ENCODE measurements around the gene C1orf198. TPM values are rescaled to one million over a fixed set of nuclear protein-coding genes. Genes with fewer than 3 reads are reported as not detected.
"Not testable (repeated sequence)": the region's sequence is repeated elsewhere in the genome, so short reads cannot be mapped to it uniquely, and the experiment has no call there.

The C1orf198 gene
- polyA plus RNA-seq, 4 donors, result 85.6 to 102 (median 87.2) TPM

DNA sequence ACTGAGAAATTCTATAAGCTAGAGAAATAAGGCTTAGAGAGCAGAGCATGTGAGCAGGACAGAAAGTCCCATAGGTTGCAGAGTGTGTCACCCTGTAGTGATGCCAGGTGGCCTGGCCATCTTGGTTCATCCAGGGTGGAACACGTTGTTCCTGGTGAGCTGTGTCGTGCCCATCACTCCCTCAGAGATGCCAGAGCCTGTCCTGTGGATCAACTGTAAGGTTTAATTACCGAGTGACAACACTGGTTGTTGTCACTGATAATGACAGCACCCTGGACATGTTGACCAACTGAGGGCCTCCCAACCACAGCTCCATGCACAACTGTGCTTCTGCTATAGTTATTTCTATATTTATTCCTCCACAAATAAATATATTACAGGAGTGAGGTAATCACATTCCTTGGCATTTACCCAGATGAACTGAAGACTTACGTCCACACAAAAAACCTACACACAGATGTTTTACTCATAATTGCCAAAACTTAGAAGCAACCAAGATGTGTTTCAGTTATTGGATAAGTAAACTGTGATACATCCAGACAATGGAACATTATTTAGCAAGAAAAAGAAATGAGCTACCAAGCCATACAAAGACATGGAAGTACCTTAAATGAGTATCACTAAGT is 6.2 kb downstream of the C1orf198 start:
- no peak for DNase-seq (ENCODE audit: low read depth in 4 of 4, low spot score in 2 of 4)

- no peak for DNase-seq (ENCODE audit: low read depth in 4 of 4, low spot score in 2 of 4)
Measured at GRCh38 chr1:230861489-230861888, 6.8 kb downstream of the C1orf198 start.

DNA sequence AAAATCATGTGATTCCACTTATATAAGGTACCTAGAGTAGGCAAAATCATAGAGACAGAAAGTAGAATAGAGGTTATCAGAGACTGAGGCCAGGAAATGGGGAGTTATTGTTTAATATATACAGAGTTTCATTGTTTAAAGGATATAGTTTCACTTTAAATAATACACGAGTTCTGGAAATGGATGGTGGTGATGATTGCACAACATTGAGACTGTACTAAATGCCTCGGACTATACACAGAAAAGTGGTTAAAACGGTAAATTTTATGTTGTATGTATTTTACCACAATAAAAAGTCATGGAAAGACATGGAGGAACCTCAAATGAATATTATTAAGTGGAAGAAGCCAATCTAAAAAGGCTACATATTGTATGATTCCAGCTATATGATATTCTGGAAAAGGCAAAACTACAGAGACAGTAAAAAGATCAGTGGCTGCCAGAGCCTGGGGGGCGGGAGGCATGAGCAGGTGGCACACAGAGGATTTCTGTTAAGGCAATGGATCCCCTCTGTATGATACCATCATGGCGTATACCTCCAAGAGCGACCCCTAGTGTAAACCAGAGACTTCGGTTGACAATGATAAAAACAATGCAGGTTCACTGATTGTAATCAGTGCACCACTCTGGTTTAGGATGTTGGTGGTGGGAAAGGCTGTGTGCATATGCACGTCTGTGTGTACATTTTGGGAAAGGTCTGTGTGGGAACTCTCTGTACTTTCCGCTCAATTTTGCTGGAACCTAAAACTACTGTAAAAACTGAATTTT is 7.5 kb downstream of the C1orf198 start:
- DNase-seq (ENCODE audit: low read depth in 4 of 4, low spot score in 2 of 4), result no peak

DNA sequence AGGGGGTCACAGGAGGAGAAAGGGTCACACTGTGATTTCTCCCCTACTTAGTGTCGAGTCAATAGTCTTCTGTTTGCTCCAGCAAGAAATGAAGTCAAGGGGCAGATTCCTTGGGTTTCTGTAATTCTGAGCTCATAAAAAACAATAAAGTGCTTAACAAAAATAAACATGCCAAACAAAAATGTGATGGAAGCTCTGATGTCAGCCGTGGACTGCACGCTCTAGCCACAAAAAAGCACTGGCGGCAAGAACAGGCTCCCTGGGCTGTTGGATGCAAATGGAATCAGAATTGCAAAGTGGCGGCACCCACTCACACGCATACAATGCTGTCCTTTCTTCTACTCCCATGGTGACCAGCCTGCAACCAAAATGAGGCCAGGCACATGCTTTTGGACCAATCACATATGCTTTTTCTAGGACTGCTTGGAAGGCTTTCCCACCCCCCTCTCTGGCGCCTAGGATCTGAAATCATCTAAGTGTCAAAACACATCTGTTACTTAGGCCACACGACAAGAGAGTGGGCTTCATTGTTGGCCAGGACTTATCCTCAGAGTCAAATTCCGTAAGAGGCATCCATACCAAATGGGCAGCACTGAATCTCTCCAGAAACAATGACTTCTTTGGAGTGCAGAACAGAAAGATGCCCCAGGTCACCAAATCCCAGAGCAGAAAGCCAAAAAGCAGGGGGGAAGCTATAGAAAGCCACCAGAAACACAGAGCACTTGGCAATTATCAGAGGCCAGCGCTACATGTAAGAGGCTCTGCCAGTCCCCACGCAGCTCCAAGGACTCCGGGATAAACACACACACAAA is 9.2 kb downstream of the C1orf198 start:
- DNase-seq (ENCODE audit: low read depth in 4 of 4, low spot score in 2 of 4), result peak in 1 of 4 donors; percentile 29

GRCh38 chr1:230858236-230858820 is 10.0 kb downstream of the C1orf198 start:
- DNase-seq (ENCODE audit: low read depth in 4 of 4, low spot score in 2 of 4), result no peak

DNA sequence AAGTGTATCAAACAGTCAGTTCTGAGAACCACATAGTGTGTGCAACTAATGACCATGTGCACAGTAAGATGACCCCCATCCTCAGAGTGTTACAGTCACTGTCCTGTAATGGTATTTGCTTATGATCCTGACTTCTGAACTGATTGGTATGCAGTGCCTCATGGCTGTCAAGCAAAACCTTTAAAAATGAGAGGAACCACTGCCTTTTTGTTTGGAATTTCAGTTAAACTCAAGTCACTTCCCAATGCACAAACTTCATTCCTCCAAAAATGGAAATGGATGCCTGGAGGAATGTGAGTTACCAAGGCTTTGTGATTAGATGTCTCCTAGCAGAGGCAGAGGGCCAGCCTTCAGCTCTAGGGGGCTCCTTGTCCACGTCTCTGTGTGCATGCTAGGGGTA is 10.5 kb downstream of the C1orf198 start:
- DNase-seq (ENCODE audit: low read depth in 4 of 4, low spot score in 2 of 4), result no peak

DNA sequence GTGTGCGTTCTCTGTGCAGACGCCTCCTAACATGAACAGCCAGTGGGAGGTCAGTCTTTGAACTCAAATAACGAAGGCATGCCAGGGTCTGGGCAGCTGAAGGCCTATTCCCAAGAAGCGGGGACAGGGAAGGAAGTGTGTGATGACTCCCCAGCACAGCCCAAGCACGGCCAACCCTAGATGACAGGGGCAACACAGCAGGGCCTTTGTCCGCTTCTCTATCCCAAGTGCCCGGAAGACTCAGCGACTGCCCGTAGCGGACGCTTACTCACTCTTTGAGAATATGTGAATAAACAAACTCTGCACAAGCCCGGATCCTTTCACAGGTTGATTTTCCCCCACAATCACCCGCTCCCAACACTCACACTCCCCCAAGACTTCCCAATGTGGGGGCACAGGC is 11.2 kb downstream of the C1orf198 start:
- no peak for DNase-seq (ENCODE audit: low read depth in 4 of 4, low spot score in 2 of 4)

DNA sequence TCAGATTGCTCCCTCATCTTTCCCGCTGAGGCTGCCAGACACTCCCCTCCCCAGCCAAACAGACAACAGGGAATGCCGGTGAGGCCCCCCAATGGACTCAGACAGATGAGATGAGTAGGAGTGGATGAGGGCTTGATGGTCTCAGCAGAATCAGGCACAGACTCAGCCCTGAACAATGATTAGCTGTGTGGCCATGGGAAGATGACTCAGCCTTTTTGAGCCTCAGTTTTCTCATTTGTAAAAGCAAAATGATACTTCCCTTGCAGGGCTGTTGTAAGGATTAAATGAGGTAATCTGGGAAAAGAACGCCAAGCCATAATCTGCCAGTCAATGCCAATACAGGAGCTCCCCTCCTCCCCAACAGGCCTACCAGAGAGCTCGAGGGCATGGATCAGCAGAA is 12.4 kb downstream of the C1orf198 start:
- no peak for DNase-seq (ENCODE audit: low read depth in 4 of 4, low spot score in 2 of 4)

DNA sequence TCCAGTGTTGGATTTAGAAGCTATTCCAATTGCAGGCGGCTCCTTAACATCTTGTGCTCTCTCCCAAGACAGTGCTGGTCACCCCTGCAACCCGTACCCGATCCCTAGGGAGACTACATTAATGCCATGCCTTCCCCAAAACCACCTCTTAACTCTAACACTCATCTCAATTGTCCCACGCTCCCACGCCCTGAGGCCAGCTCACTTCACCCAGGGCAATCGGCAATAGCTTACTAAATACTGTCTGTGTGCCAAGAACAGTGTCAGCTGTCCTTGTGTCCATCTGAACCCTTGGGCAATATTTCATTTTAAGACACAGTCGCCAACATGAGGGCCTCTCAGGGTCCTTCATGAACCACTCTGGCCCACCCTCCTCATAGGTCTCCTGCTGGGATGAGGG is 13.9 kb downstream of the C1orf198 start:
- no peak for DNase-seq (ENCODE audit: low read depth in 4 of 4, low spot score in 2 of 4)

- no peak for DNase-seq (ENCODE audit: low read depth in 4 of 4, low spot score in 2 of 4)
Measured at GRCh38 chr1:230853731-230854130, 14.6 kb downstream of the C1orf198 start.

- DNase-seq (ENCODE audit: low read depth in 4 of 4, low spot score in 2 of 4), result no peak
Measured at GRCh38 chr1:230852959-230853358, 15.4 kb downstream of the C1orf198 start.

DNA sequence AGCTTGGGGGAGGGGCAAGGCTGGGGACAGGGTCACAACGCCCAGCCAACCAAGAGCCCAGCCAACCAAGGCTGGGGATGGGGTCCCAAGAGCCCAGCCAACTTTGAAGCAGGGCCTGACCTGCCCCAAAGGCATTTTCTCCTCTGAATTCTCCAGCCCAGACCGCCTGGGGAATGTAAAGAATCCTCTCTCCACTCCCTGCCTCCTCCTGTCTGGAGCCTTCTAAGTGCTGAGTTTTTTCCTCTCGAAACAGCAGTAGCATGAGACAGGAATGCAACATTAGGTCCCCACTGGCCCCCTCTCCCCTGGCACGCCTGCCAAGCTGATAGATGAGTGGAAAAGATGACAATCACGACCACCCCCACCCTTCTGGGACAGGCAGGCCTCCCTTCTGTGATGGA is 17.0 kb downstream of the C1orf198 start:
- no peak for DNase-seq (ENCODE audit: low read depth in 4 of 4, low spot score in 2 of 4)

GRCh38 chr1:230850547-230850946 is 17.8 kb downstream of the C1orf198 start:
- DNase-seq (ENCODE audit: low read depth in 4 of 4, low spot score in 2 of 4), result no peak

DNA sequence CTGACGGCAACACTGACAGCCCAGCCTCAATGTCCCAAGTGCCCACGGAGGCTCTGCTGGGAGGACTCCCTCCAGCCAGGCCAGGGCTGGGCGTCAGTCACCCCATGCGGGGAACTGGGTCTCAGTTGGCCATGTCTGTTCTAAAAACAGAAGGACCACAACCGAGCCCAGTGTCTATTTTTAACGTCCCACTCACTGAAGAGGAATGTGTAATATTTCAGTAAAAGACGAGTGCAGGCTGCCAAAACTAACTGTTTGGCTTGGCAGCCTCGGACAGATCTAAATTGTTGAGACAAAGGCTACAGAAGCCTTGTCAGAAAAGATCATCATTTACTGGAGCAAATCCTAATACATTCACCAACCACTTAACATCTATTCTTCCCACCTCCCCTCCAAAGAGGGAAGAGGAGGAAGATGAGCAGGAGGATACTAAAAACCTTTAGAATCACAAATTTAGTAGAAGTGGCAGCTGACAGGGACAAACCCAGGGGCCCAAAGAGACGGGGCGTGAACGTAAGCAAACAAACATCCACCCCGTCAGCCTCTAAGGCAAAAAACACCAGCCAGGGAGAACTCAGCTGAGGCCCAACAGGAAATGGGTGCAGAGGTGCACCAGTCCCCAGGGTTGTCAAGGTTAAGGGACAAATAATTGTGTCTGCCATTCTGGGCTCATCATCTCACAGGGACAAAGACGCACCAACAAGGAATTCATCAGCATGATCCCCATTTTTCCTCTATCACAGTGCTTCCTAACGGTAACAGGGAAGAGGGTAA is 18.7 kb downstream of the C1orf198 start:
- DNase-seq (ENCODE audit: low read depth in 4 of 4, low spot score in 2 of 4), result peak in 1 of 4 donors; percentile 82

- no peak for DNase-seq (ENCODE audit: low read depth in 4 of 4, low spot score in 2 of 4)
Measured at GRCh38 chr1:230848235-230848634, 20.1 kb downstream of the C1orf198 start.

DNA sequence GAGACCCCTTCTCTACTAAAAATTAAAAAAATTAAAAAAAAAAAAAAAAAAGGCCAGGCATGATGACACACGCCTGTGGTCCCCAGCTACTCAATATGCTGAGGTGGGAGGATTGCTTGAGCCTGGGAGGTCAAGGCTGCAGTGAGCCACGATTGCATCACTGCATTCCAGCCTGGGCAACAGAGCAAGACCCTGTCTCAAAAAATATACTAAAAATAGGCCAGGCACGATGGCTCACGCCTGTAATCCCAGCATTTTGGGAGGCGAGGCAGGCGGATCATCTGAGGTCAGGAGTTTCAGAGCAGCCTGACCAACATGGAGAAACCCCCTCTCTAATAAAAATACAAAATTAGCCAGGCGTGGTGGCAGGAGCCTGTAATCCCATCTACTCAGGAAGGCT is 23.1 kb downstream of the C1orf198 start:
- not testable (repeated sequence) for DNase-seq (ENCODE audit: low read depth in 4 of 4, low spot score in 2 of 4)

DNA sequence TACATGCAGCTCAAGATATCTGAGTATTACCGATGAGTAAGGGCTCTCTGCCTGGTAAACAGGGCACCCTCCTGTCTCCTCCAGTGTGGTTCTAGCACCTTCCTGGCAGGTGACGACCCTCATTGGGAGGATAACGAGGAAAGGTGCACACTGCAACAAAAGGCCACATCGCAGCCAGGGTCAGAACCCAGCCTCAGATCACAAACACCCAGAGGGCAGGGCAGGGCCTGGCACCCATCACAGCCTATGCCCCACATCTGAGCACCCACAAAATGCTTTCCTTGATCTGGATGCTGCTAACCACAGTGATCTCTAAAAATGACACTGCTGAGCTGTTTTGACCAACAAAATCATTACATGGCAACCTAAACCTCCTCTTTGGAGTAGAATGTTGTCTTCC is 23.8 kb downstream of the C1orf198 start:
- no peak for DNase-seq (ENCODE audit: low read depth in 4 of 4, low spot score in 2 of 4)

DNA sequence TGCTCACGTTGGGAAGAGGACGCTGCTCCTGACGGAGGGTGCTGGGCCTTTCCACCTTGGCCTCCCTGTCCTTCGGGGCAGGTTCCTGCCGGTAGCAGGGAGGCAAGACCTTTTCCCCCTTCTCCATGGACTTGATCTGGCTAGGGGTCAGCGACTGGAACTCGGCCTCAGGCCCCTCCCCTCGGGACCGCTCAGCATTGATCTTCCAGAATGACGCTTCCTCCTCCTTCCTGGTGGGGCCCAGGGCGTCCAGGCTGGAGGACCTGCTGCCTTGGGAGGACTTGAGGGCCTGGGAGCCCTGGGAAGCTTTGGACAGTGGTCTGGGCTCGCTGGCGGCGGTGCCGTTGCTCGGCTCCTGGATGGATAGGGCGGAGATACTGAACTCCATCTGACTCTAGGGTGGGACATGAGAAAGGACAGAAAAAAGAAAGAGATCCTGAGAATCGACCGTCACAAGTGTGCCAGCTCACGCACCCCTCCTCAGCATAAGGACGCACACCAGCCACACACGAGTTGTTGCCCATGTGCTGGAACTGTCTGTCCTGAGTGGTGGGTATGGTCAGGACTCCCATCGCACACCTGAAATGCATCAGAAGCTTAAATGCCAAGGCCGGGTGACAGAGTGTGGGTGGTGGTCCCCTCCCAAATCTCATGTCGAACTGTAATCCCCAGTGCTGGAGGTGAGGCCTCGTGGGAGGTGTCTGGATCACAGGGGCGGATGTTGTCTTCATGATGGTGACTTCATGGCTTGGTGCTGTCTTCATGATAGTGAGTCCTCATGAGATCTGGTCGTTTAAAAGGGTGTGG is 24.6 kb downstream of the C1orf198 start:
- no peak for DNase-seq (ENCODE audit: low read depth in 4 of 4, low spot score in 2 of 4)

- DNase-seq (ENCODE audit: low read depth in 4 of 4, low spot score in 2 of 4), result no peak
Measured at GRCh38 chr1:230842801-230843200, 25.5 kb downstream of the C1orf198 start.

DNA sequence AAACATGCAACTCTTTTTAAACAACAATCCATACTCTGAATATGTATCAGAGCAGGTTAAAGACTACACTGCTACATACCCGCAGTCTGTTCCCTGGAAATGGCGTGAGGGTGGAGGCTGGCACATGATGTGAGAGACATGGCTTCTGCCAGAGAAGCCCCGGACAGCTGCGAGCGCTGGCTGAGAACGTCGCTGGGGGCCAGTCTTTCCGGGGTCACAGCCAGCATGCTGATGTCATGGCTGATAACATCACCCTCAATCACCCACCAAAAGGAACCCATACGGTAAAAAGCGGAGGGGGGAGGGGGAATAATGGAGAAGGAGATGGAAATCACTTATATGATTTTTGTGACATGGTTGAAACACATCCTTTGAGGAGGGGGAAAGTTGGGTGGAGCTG is 29.1 kb downstream of the C1orf198 start:
- no peak for DNase-seq (ENCODE audit: low read depth in 4 of 4, low spot score in 2 of 4)
